ENCODE measurements around the gene IDUA.

- no peak for TF ChIP-seq YY1 (IDR thresholded peaks at IDR 0.05; ENCODE audit: insufficient read depth, insufficient read length)
- TF ChIP-seq SUZ12 (IDR thresholded peaks at IDR 0.05; ENCODE audit: extremely low read depth, insufficient read depth, insufficient read length) = no peak
- no peak for TF ChIP-seq ZNF274 (IDR thresholded peaks at IDR 0.05; ENCODE audit: low read depth, low read length)
Observed at GRCh38 chr4:1049591-1049905, 62.7 kb downstream of the IDUA start.

Measured in NT2/D1 (cell line).